ENCODE data around the gene IFITM10. TPM values are rescaled to one million over a fixed set of nuclear protein-coding genes. Genes with fewer than 3 reads are reported as not detected.

The IFITM10 gene
- total RNA-seq, 1 experiment from 2014 or later: 0.59 TPM

DNA sequence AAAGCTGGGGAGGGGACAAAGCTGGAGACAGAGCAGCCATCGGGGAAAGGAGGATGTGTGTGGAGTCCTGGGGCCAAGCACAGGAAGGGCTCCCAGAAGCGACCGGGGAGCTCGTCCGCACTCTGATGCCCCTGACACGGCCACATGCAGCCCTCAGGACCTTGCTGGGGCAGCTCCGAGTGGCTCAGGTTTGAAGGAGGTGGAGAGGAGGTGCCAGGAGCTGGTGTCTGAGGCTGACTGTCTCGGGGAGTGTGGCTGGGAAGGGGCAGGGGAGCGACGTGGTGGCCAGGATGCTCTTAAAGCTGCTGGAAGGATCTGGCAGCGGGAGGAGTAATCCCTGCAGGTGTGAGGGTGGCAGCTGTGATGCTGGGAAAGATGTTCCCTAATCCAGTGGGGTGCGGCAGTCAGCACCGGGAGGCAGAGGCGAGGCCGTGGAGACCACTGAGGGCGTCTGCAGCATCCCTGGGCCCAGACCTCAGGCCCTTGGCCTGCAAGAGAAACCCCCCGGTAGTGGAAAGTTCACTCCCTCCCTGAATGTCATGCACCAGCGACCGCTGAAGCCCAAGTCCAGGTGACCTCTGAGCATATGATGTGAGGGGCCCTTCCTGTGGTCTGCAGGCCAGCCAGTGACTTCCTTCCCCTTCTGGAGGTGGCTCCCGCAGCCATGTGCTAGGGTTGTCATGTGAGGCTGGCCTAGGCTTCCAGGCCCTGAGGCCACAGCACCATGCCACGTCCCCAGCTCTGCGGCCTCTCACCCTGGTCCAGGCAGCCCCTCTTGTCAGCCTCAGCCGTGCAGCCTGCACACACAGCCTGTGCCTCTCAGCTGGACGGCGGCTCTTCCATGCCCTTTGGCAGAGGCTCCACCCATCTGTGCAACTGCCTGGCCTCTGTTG, 30.6 kb upstream of the IFITM10 start:
- no peaks in the 10 kb centered on the region for H3K27me3 ChIP-seq (ENCODE audit: insufficient read depth, low read length)
- H2AK5ac ChIP-seq (ENCODE audit: insufficient read length, low read length): no peak overlapping the region
- no peaks in the 10 kb centered on the region for H3K23me2 ChIP-seq (ENCODE audit: insufficient read length, low read depth, low read length, poor library complexity, severe bottlenecking)
- H3K4ac ChIP-seq (ENCODE audit: low read depth, low read length): no peak overlapping the region
- no peak overlapping the region for H2BK5ac ChIP-seq (ENCODE audit: insufficient read length, low read length)
- H4K5ac ChIP-seq (ENCODE audit: insufficient read length, low read depth, low read length): no peak overlapping the region
- no peak overlapping the region for H3K23ac ChIP-seq (ENCODE audit: insufficient read length, low read depth, low read length)
- TF ChIP-seq, protein P1, sequence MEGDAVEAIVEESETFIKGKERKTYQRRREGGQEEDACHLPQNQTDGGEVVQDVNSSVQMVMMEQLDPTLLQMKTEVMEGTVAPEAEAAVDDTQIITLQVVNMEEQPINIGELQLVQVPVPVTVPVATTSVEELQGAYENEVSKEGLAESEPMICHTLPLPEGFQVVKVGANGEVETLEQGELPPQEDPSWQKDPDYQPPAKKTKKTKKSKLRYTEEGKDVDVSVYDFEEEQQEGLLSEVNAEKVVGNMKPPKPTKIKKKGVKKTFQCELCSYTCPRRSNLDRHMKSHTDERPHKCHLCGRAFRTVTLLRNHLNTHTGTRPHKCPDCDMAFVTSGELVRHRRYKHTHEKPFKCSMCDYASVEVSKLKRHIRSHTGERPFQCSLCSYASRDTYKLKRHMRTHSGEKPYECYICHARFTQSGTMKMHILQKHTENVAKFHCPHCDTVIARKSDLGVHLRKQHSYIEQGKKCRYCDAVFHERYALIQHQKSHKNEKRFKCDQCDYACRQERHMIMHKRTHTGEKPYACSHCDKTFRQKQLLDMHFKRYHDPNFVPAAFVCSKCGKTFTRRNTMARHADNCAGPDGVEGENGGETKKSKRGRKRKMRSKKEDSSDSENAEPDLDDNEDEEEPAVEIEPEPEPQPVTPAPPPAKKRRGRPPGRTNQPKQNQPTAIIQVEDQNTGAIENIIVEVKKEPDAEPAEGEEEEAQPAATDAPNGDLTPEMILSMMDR (conservative IDR thresholded peaks at IDR 0.05): no peak
- H2BK120ac ChIP-seq (ENCODE audit: low read depth, low read length, poor library complexity, severe bottlenecking): no peak overlapping the region
- no peak overlapping the region for H3K18ac ChIP-seq (ENCODE audit: insufficient read length, low read depth, low read length)
- H3K27ac ChIP-seq (ENCODE audit: insufficient read length, low read depth, low read length): no peak overlapping the region
- no peak overlapping the region for H2AFZ ChIP-seq (ENCODE audit: low read length)
- H3K9me3 ChIP-seq (ENCODE audit: control insufficient read depth, low read depth, low read length): no peaks in the 10 kb centered on the region
- no peaks in the 10 kb centered on the region for H3K79me2 ChIP-seq (ENCODE audit: insufficient read depth, low read length)
- H2BK15ac ChIP-seq (ENCODE audit: low read depth, low read length): no peak overlapping the region
- Mint-ChIP-seq H3K27ac (peak overlapping the region; percentile 24 to 84 (median 34); a peak in 3 of 7 replicates), H3K4me3 (no peak overlapping the region), H3K4me1 (peaks cover 19 to 32% of the 10 kb centered on the region in 2 experiments), H3K36me3 (ENCODE audit: insufficient read depth in 1 of 3, low read depth in 3 of 3) (0 out of 7 replicates have a peak, but pooled peaks cover 0 to 3% (median 0%) of the 10 kb centered on the region in 3 experiments), H3K27me3 (ENCODE audit: low read depth) (peaks cover 43% of the 10 kb centered on the region), H3K9me3 (peaks cover 4 to 7% of the 10 kb centered on the region in 2 experiments; a peak in 2 of 5 replicates)
- no peak overlapping the region for H3K4me2 ChIP-seq (ENCODE audit: insufficient read depth, insufficient read length, low read length)
- no peaks in the 10 kb centered on the region for H3K4me1 ChIP-seq (ENCODE audit: insufficient read depth, low read length)
- H4K91ac ChIP-seq (ENCODE audit: insufficient read length, low read depth, low read length): no peak overlapping the region
- peak; percentile 21 for DNase-seq
- no peaks in the 10 kb centered on the region for H3K79me1 ChIP-seq (ENCODE audit: insufficient read depth, low read depth, low read length, poor library complexity, severe bottlenecking)
- H2BK20ac ChIP-seq (ENCODE audit: low read depth, low read length, poor library complexity, severe bottlenecking): no peak overlapping the region
- no peak overlapping the region for H3K9ac ChIP-seq (ENCODE audit: extremely low read depth, insufficient read length, low read length)
- H4K8ac ChIP-seq (replicated peaks; ENCODE audit: insufficient read length, low read depth, low read length): no peak overlapping the region
- H3K56ac ChIP-seq (ENCODE audit: insufficient read length, low read depth, low read length): no peak overlapping the region
- WGBS (ENCODE audit: extremely low coverage, insufficient read length, low lambda C conversion rate): no CpG with 5 or more reads among the region's 25 CpGs
- no peak overlapping the region for H2BK12ac ChIP-seq (ENCODE audit: insufficient read length, low read depth, low read length)
- no peak overlapping the region for H3T11ph ChIP-seq (ENCODE audit: low read length)
- H3K14ac ChIP-seq (ENCODE audit: insufficient read depth, low read length): no peak overlapping the region; the same call in 1 of the 2 replicates
- no peaks in the 10 kb centered on the region for H4K20me1 ChIP-seq (ENCODE audit: control insufficient read depth, insufficient read depth, insufficient read length)

Data from H9 (cell line).